Transverse colon (tissue), 4 donors: ENCODE data around the gene ZNF638. TPM values are rescaled to one million over a fixed set of nuclear protein-coding genes. Genes with fewer than 3 reads are reported as not detected.

Experiments
- DNase-seq: peaks from one replicate; pipeline ENCODE4 v3.0.0-alpha.2; 2019
- H3K27ac ChIP-seq, 4 donors: fragments of 200-600 bp; sonication (generic); 2 replicates each; pipeline ENCODE4 v1.5.1; 2016 to 2018; ENCODE audit warnings: inconsistent platforms in 4 of 4
- H3K27me3 ChIP-seq: fragments of 200-600 bp; sonication (generic); 2 replicates; pipeline ENCODE4 v1.5.1; 2017; ENCODE audit warnings: inconsistent platforms
- H3K36me3 ChIP-seq, 4 donors: fragments of 200-600 bp; sonication (generic); 2 replicates each; pipeline ENCODE4 v1.5.1; 2017 to 2019; ENCODE audit warnings: inconsistent platforms in 4 of 4
- H3K4me1 ChIP-seq, 4 donors: fragments of 200-600 bp; sonication (generic); 2 replicates each; pipeline ENCODE4 v1.5.1; 2017 to 2020; ENCODE audit warnings: inconsistent platforms in 4 of 4
- H3K4me3 ChIP-seq, 4 donors: fragments of 200-600 bp; sonication (generic); 1 replicate in 1 of 4; 2 replicates in 3 of 4; pipeline versions ENCODE4 v1.5.1 to v1.6.1; 2017 to 2019; ENCODE audit warnings: inconsistent platforms in 4 of 4
- H3K9me3 ChIP-seq, 2 donors: fragments of 200-600 bp; sonication (generic); 2 replicates each; pipeline ENCODE4 v1.5.1; 2017 to 2019; ENCODE audit warnings: inconsistent platforms in 2 of 2
- CTCF ChIP-seq, 5 experiments: fragments of 200-600 bp in 3 of 5; fragments of 450-650 bp in 2 of 5; sonication (generic) in 3 of 5; IDR thresholded peaks; 1 replicate in 2 of 5; 2 replicates in 3 of 5; pipeline ENCODE4 v1.5.1; 2016 to 2017; ENCODE audit warnings: antibody characterized with exemption in 5 of 5, inconsistent platforms in 3 of 5, mild to moderate bottlenecking in 2 of 5, moderate library complexity in 1 of 5
- EP300 ChIP-seq: sonication (generic); formaldehyde crosslinking; IDR thresholded peaks from one replicate; pipeline ENCODE4 v1.6.1; 2017; ENCODE audit warnings: antibody characterized with exemption, low read depth
- POLR2A ChIP-seq: fragments of 450-650 bp; IDR thresholded peaks from one replicate; pipeline ENCODE4 v1.6.1; 2016; ENCODE audit warnings: antibody characterized with exemption, mild to moderate bottlenecking, moderate library complexity
- POLR2AphosphoS5 ChIP-seq, 3 donors: sonication (generic); formaldehyde crosslinking; IDR thresholded peaks; one replicate each; pipeline ENCODE4 v1.6.1; 2016; ENCODE audit warnings: antibody characterized with exemption in 3 of 3
- WGBS, 2 donors: methylation state at CpG; one replicate each; pipeline ENCODE4 v1.1.5; 2018; ENCODE audit warnings: low coverage in 1 of 2; 5-methylcytosine and 5-hydroxymethylcytosine counted together
- in situ Hi-C, 4 donors: fragments of 200-750 bp; cut with MboI; loops; one replicate each; pipeline versions ENCODE4 v1.15.0 to v1.15.1; 2017; ENCODE audit warnings: low sequenced_read_pairs in 3 of 4, low pct_ligation_motif_present in 1 of 4, low pct_unique_long_range_greater_than_20kb in 1 of 4
- intact Hi-C: fragments of 100-400 bp; cut with DNase I; formaldehyde crosslinking; loops from one replicate; pipeline ENCODE4 v1.15.1; 2023; ENCODE audit warnings: low total_unique reads
- total RNA-seq, 4 donors: library from RNA; depleted of rRNA; stranded (reverse); fragments of >200 nt; gene quantifications; one replicate each; pipeline ENCODE4 v1.1.0, GENCODE V29; 2016

The ZNF638 gene
- total RNA-seq, 4 donors from 2014 or later: 99.9 to 181 (median 142) TPM

GRCh38 chr2:71370015-71370414 is 38.4 kb downstream of the ZNF638 start:
- Histone ChIP-seq H3K4me3 (no peak overlapping the region), H3K27me3 (no peaks in the 10 kb centered on the region), H3K27ac (no peak overlapping the region), H3K9me3 (no peaks in the 10 kb centered on the region), H3K4me1 (no peaks in the 10 kb centered on the region), H3K36me3 (peaks cover 0 to 73% (median 22%) of the 10 kb centered on the region in 4 donors)
- intact Hi-C loops: no loop called here
- no peak for TF ChIP-seq EP300
- TF ChIP-seq CTCF (IDR thresholded peaks at IDR 0.05): no peak
- TF ChIP-seq POLR2A: no peak
- no peak for TF ChIP-seq POLR2AphosphoS5 (IDR thresholded peaks at IDR 0.05)
- no peak for DNase-seq
- WGBS, 2 donors: 86 to 96% methylated on average over 2 of the region's 2 CpGs
- in situ Hi-C loops: no loop called here

GRCh38 chr2:71372042-71372441 is 40.5 kb downstream of the ZNF638 start:
- no peaks in the 10 kb centered on the region for H3K4me1 ChIP-seq
- H3K4me3 ChIP-seq: no peak overlapping the region
- H3K9me3 ChIP-seq: no peaks in the 10 kb centered on the region
- intact Hi-C loops (no loop called here), in situ Hi-C loops (no loop called here)
- WGBS, 2 donors: 93% methylated on average over 1 of the region's 1 CpG; no CpG with 5 or more reads in 1 of the 2 donors
- H3K27ac ChIP-seq: no peak overlapping the region
- peaks cover 0 to 72% (median 22%) of the 10 kb centered on the region in 4 donors for H3K36me3 ChIP-seq
- no peak for TF ChIP-seq CTCF (IDR thresholded peaks at IDR 0.05)
- no peak for TF ChIP-seq POLR2AphosphoS5 (IDR thresholded peaks at IDR 0.05)
- no peak for TF ChIP-seq EP300
- no peak for TF ChIP-seq POLR2A
- no peaks in the 10 kb centered on the region for H3K27me3 ChIP-seq
- no peak for DNase-seq

GRCh38 chr2:71379086-71379485 is 47.5 kb downstream of the ZNF638 start:
- intact Hi-C loops: no loop called here
- 82 to 84% methylated on average over 4 of the region's 4 CpGs for WGBS, 2 donors
- no peaks in the 10 kb centered on the region for H3K9me3 ChIP-seq
- no peak overlapping the region for H3K4me3 ChIP-seq
- DNase-seq: no peak
- H3K4me1 ChIP-seq: peaks cover 0 to 7% (median under 1%) of the 10 kb centered on the region in 4 donors
- peaks cover 0 to 50% (median 15%) of the 10 kb centered on the region in 4 donors for H3K36me3 ChIP-seq
- H3K27ac ChIP-seq: no peak overlapping the region
- H3K27me3 ChIP-seq: no peaks in the 10 kb centered on the region
- TF ChIP-seq POLR2AphosphoS5 (IDR thresholded peaks at IDR 0.05) (no peak), POLR2A (no peak), EP300 (no peak), CTCF (IDR thresholded peaks at IDR 0.05) (no peak)
- in situ Hi-C loops: no loop called here

- intact Hi-C loops (no loop called here), in situ Hi-C loops (no loop called here)
- H3K9me3 ChIP-seq: no peaks in the 10 kb centered on the region
- no peak overlapping the region for H3K27ac ChIP-seq
- peaks cover 0 to 14% (median 5%) of the 10 kb centered on the region in 4 donors for H3K4me1 ChIP-seq
- no peak for DNase-seq
- no peak overlapping the region for H3K4me3 ChIP-seq
- H3K36me3 ChIP-seq: peaks cover 0 to 52% (median 8%) of the 10 kb centered on the region in 4 donors
- TF ChIP-seq EP300 (no peak), POLR2A (no peak), CTCF (IDR thresholded peaks at IDR 0.05) (no peak), POLR2AphosphoS5 (IDR thresholded peaks at IDR 0.05) (no peak)
- WGBS, 2 donors: 83 to 91% methylated on average over 3 of the region's 3 CpGs
- H3K27me3 ChIP-seq: no peaks in the 10 kb centered on the region
These were observed 49.1 kb downstream of the ZNF638 start for GRCh38 chr2:71380665-71381064.
